Measurements from ENCODE around the gene PIP4K2A. TPM values are rescaled to one million over a fixed set of nuclear protein-coding genes. Genes with fewer than 3 reads are reported as not detected.

The PIP4K2A gene
- total RNA-seq, 3 donors from 2014 or later (not counting 1 experiment from before 2014, with no cell fraction given), result 311 to 423 (median 405) TPM

DNA sequence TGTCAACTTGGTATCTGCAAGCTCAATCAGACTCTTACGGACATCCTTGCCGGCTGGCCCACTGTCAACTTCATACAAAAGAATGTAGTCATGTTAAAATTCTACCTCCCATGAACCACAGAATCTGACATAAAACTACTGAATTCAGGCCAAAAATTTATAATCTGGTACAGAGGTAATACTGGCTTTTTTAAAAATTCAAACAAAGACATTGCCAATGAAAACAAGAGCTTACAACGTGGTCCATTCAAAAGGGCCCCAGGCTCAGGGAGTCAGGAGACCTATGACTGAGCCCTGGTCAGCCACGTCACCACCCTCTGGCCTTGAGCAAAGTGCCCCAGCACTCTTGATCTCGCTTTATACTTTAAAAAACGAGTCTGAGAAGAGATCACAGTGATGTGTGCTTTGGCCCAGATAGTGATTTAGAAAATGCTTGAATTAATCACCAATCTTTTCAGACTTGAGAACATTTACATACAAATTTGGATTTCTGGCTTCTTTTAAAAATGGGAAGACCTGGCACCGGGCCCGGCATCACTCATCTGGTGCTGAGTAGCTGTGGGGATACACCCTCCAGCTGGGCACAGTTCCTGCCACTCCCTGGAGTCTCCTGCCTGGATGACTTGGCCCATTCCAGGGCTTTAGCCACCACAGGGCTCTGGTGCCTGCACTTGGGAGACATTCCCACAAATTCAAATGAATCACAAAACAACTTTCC, 94.1 kb downstream of the PIP4K2A start:
- no peaks in the 10 kb centered on the region for H3K36me3 Mint-ChIP-seq
- no peak for ATAC-seq
- Histone ChIP-seq H3K4me3 (ENCODE audit: low read length) (no peak overlapping the region), H3K27me3 (ENCODE audit: control insufficient read depth, insufficient read depth, low read length) (no peaks in the 10 kb centered on the region), H3K4me1 (ENCODE audit: control insufficient read depth, insufficient read depth, low read length) (peaks cover 60% of the 10 kb centered on the region), H3K36me3 (ENCODE audit: control insufficient read depth, insufficient read depth, low read length) (no peaks in the 10 kb centered on the region), H3K27ac (ENCODE audit: low read length) (peak overlapping the region; percentile 68), H3K9me3 (ENCODE audit: control insufficient read depth, insufficient read depth, low read length) (no peaks in the 10 kb centered on the region)
- 64% methylated on average over 8 of the region's 8 CpGs for WGBS (ENCODE audit: insufficient coverage)
- intact Hi-C loops (cut with micrococcal nuclease), result no loop called here
- H3K4me1 Mint-ChIP-seq, result peaks cover 90 to 91% of the 10 kb centered on the region in 2 donors
- no peaks in the 10 kb centered on the region for H3K27me3 Mint-ChIP-seq (ENCODE audit: low read depth in 2 of 2)
- TF ChIP-seq, protein P1, sequence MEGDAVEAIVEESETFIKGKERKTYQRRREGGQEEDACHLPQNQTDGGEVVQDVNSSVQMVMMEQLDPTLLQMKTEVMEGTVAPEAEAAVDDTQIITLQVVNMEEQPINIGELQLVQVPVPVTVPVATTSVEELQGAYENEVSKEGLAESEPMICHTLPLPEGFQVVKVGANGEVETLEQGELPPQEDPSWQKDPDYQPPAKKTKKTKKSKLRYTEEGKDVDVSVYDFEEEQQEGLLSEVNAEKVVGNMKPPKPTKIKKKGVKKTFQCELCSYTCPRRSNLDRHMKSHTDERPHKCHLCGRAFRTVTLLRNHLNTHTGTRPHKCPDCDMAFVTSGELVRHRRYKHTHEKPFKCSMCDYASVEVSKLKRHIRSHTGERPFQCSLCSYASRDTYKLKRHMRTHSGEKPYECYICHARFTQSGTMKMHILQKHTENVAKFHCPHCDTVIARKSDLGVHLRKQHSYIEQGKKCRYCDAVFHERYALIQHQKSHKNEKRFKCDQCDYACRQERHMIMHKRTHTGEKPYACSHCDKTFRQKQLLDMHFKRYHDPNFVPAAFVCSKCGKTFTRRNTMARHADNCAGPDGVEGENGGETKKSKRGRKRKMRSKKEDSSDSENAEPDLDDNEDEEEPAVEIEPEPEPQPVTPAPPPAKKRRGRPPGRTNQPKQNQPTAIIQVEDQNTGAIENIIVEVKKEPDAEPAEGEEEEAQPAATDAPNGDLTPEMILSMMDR (IDR thresholded peaks at IDR 0.05), result no peak
- H3K27ac Mint-ChIP-seq, result peak overlapping the region; percentile 99
- DNase-seq, result no peak
- H3K4me3 Mint-ChIP-seq, result peak overlapping the region; percentile 63
- H3K9me3 Mint-ChIP-seq, result no peaks in the 10 kb centered on the region

DNA sequence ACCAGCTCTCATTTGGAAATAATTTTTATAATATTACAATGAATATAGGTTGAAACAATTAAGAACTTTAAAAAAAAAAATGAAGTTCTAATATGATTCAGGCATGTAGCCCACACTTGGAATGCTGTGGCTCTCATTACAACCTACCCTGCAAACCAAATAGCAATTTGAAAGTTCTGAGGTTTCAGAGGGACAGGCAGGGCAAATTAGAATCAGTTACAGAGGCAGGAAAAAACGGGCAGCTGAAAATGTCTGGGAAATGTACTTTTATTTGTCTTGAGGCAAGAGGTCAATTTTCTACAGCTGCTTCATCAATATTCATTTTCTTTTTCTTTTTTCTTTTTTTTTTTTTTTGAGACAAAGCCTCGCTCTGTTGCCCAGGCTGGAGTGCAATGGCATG, 95.3 kb downstream of the PIP4K2A start:
- TF ChIP-seq, protein P1 (IDR thresholded peaks at IDR 0.05), result no peak
- no peak for DNase-seq
- WGBS (ENCODE audit: insufficient coverage), result 55% methylated on average over 2 of the region's 2 CpGs
- no peaks in the 10 kb centered on the region for H3K9me3 Mint-ChIP-seq
- H3K4me1 Mint-ChIP-seq, result peaks cover 91% of the 10 kb centered on the region in 2 donors
- H3K27me3 Mint-ChIP-seq (ENCODE audit: low read depth in 2 of 2), result no peaks in the 10 kb centered on the region
- H3K27ac Mint-ChIP-seq, result peak overlapping the region; percentile 99
- Histone ChIP-seq H3K27ac (ENCODE audit: low read length) (peak overlapping the region; percentile 12), H3K4me1 (ENCODE audit: control insufficient read depth, insufficient read depth, low read length) (peaks cover 66% of the 10 kb centered on the region), H3K36me3 (ENCODE audit: control insufficient read depth, insufficient read depth, low read length) (no peaks in the 10 kb centered on the region), H3K27me3 (ENCODE audit: control insufficient read depth, insufficient read depth, low read length) (no peaks in the 10 kb centered on the region), H3K9me3 (ENCODE audit: control insufficient read depth, insufficient read depth, low read length) (no peaks in the 10 kb centered on the region), H3K4me3 (ENCODE audit: low read length) (no peak overlapping the region)
- no peak for ATAC-seq
- H3K36me3 Mint-ChIP-seq, result no peaks in the 10 kb centered on the region
- H3K4me3 Mint-ChIP-seq, result peak overlapping the region; percentile 21
- intact Hi-C loops (cut with micrococcal nuclease), result no loop called here

DNA sequence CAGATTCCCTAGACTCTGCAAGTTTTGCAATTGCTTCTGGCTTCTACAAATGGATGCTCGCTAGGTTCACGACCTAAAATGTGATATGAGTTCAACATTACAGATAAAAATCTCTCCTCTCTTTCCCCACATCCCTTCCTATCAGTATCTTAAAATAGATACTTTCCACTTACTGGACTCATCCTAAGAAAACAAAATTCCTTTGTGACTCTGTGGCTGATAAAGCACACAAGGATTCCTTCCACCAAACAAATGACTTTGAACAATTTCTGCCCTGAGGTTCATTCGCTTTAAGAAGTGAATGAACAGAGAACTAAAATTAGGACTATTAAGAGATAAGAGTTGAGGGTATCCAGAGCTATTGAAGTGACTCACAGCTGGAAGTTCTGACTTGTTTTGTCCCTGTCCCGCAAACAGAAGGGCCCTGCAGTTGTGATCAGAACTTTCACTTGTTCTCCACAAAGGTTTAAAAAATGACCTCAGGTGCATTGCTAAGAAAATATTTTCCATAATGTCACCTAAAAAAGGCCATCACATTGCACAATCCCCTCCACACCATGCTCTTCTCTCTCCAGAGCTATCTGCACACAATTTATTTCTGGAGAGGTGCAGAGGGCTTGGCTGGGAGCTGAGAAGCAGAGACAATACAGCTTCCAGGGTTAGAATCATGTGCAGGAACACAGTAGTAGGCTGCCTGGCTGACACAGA, 96.1 kb downstream of the PIP4K2A start:
- ATAC-seq, result no peak
- Mint-ChIP-seq H3K27ac (peak overlapping the region; percentile 99), H3K9me3 (no peaks in the 10 kb centered on the region), H3K4me3 (peak overlapping the region; percentile 67), H3K36me3 (no peaks in the 10 kb centered on the region), H3K27me3 (ENCODE audit: low read depth in 2 of 2) (no peaks in the 10 kb centered on the region), H3K4me1 (peaks cover 91% of the 10 kb centered on the region in 2 donors)
- Histone ChIP-seq H3K4me1 (ENCODE audit: control insufficient read depth, insufficient read depth, low read length) (peaks cover 68% of the 10 kb centered on the region), H3K9me3 (ENCODE audit: control insufficient read depth, insufficient read depth, low read length) (no peaks in the 10 kb centered on the region), H3K4me3 (ENCODE audit: low read length) (no peak overlapping the region), H3K27me3 (ENCODE audit: control insufficient read depth, insufficient read depth, low read length) (no peaks in the 10 kb centered on the region), H3K36me3 (ENCODE audit: control insufficient read depth, insufficient read depth, low read length) (no peaks in the 10 kb centered on the region), H3K27ac (ENCODE audit: low read length) (peak overlapping the region; percentile 12)
- TF ChIP-seq, protein P1 (IDR thresholded peaks at IDR 0.05), result no peak
- WGBS (ENCODE audit: insufficient coverage), result 68% methylated on average over 4 of the region's 4 CpGs
- intact Hi-C loops (cut with micrococcal nuclease), result no loop called here
- no peak for DNase-seq

Data from natural killer cell (primary cell).